Measurements from ENCODE around the gene FBXO11.

FBXO11 gene

GRCh38 chr2:47751856-47752414 is 154.4 kb downstream of the FBXO11 start:
- TF ChIP-seq CTCF (IDR thresholded peaks at IDR 0.05; ENCODE audit: insufficient read depth, low read depth, low read length, missing control alignments) = no peak
- DNase-seq (ENCODE audit: low read depth) = no peak
- H3K4me3 ChIP-seq (ENCODE audit: low read length) = no peak overlapping the region

- no peak for TF ChIP-seq CTCF (IDR thresholded peaks at IDR 0.05; ENCODE audit: insufficient read depth, low read depth, low read length, missing control alignments)
- H3K4me3 ChIP-seq (ENCODE audit: low read length) = no peak overlapping the region
- no peak for DNase-seq (ENCODE audit: low read depth)
Observed at GRCh38 chr2:47747878-47748277, 158.4 kb downstream of the FBXO11 start.

- TF ChIP-seq CTCF (IDR thresholded peaks at IDR 0.05; ENCODE audit: insufficient read depth, low read depth, low read length, missing control alignments) = no peak
- H3K4me3 ChIP-seq (ENCODE audit: low read length) = no peak overlapping the region
- no peak for DNase-seq (ENCODE audit: low read depth)
Observed at GRCh38 chr2:47744074-47744473, 162.2 kb downstream of the FBXO11 start.

- no peak overlapping the region for H3K4me3 ChIP-seq (ENCODE audit: low read length)
- TF ChIP-seq CTCF (IDR thresholded peaks at IDR 0.05; ENCODE audit: insufficient read depth, low read depth, low read length, missing control alignments) = no peak
- no peak for DNase-seq (ENCODE audit: low read depth)
Observed at GRCh38 chr2:47741637-47742036, 164.7 kb downstream of the FBXO11 start.

GRCh38 chr2:47741101-47741500 is 165.2 kb downstream of the FBXO11 start:
- H3K4me3 ChIP-seq (ENCODE audit: low read length) = no peak overlapping the region
- no peak for DNase-seq (ENCODE audit: low read depth)
- TF ChIP-seq CTCF (IDR thresholded peaks at IDR 0.05; ENCODE audit: insufficient read depth, low read depth, low read length, missing control alignments) = no peak
